NCI-H1436 treated with DMSO at 0.1 percent for 48 hours (cell line): Measurements from ENCODE around the gene ZNF516.

Source experiments
- DNase-seq: peaks from one replicate; lab custom pipeline; 2025; lab: John Stamatoyannopoulos, UW

Gene ZNF516

GRCh38 chr18:76362676-76363075 is 132.4 kb downstream of the ZNF516 start:
- DNase-seq = no peak

- DNase-seq = no peak
These were observed 133.8 kb downstream of the ZNF516 start for GRCh38 chr18:76361219-76361618.

GRCh38 chr18:76359909-76360308 is 135.1 kb downstream of the ZNF516 start:
- no peak for DNase-seq

GRCh38 chr18:76358774-76359173 is 136.3 kb downstream of the ZNF516 start:
- DNase-seq = no peak

- DNase-seq = no peak
These were observed 137.3 kb downstream of the ZNF516 start for GRCh38 chr18:76357585-76358260.

- DNase-seq = no peak
These were observed 137.9 kb downstream of the ZNF516 start for GRCh38 chr18:76357174-76357573.

- DNase-seq = no peak
These were observed 138.4 kb downstream of the ZNF516 start for GRCh38 chr18:76356666-76357065.

GRCh38 chr18:76354348-76354747 is 140.7 kb downstream of the ZNF516 start:
- DNase-seq = no peak

- DNase-seq = no peak
These were observed 141.5 kb downstream of the ZNF516 start for GRCh38 chr18:76353500-76353899.

GRCh38 chr18:76353046-76353445 is 142.0 kb downstream of the ZNF516 start:
- no peak for DNase-seq

GRCh38 chr18:76351961-76352581 is 143.0 kb downstream of the ZNF516 start:
- DNase-seq = peak; percentile 18

GRCh38 chr18:76350134-76351025 is 144.7 kb downstream of the ZNF516 start:
- DNase-seq = no peak

GRCh38 chr18:76349067-76349715 is 145.9 kb downstream of the ZNF516 start:
- DNase-seq = peak; percentile 15

- no peak for DNase-seq
These were observed 146.6 kb downstream of the ZNF516 start for GRCh38 chr18:76348267-76349066.

GRCh38 chr18:76347341-76347740 is 147.7 kb downstream of the ZNF516 start:
- DNase-seq = no peak

GRCh38 chr18:76346490-76347130 is 148.4 kb downstream of the ZNF516 start:
- DNase-seq = no peak

- no peak for DNase-seq
These were observed 149.1 kb downstream of the ZNF516 start for GRCh38 chr18:76345901-76346300.

- DNase-seq = no peak
These were observed 151.0 kb downstream of the ZNF516 start for GRCh38 chr18:76343938-76344569.

- no peak for DNase-seq
These were observed 154.6 kb downstream of the ZNF516 start for GRCh38 chr18:76340410-76340809.

GRCh38 chr18:76339246-76339620 is 155.8 kb downstream of the ZNF516 start:
- no peak for DNase-seq
